Nephron (organoid): ENCODE measurements around the gene UNCX.

Source experiments
- H3K27ac Mint-ChIP-seq, 3 experiments: 2 replicates each; pipeline ENCODE4 v1.8.0; 2020; ENCODE audit warnings: mixed read lengths in 3 of 3, mild to moderate bottlenecking in 2 of 3, moderate library complexity in 1 of 3
- H3K27me3 Mint-ChIP-seq: 2 replicates; pipeline ENCODE4 v1.8.0; 2021; ENCODE audit warnings: low read depth, mild to moderate bottlenecking, moderate library complexity, mixed read lengths
- H3K36me3 Mint-ChIP-seq: 2 replicates; pipeline ENCODE4 v1.8.0; 2020; ENCODE audit warnings: low read depth, mixed read lengths
- H3K4me1 Mint-ChIP-seq: 2 replicates; pipeline ENCODE4 v1.8.0; 2020; ENCODE audit warnings: mixed read lengths
- H3K4me3 Mint-ChIP-seq, 3 experiments: 2 replicates each; pipeline ENCODE4 v1.8.0; 2020; ENCODE audit warnings: mild to moderate bottlenecking in 3 of 3, mixed read lengths in 3 of 3, moderate library complexity in 2 of 3
- H3K9me3 Mint-ChIP-seq: 2 replicates; pipeline ENCODE4 v1.8.0; 2020; ENCODE audit warnings: mixed read lengths
- CTCF ChIP-seq, 3 experiments: fragments of 200-600 bp; sonication (generic); IDR thresholded peaks; one replicate each; pipeline ENCODE4 v1.5.0; 2021; ENCODE audit warnings: antibody characterized with exemption in 3 of 3; ENCODE audit not compliant: unreplicated experiment in 3 of 3

Gene UNCX

DNA sequence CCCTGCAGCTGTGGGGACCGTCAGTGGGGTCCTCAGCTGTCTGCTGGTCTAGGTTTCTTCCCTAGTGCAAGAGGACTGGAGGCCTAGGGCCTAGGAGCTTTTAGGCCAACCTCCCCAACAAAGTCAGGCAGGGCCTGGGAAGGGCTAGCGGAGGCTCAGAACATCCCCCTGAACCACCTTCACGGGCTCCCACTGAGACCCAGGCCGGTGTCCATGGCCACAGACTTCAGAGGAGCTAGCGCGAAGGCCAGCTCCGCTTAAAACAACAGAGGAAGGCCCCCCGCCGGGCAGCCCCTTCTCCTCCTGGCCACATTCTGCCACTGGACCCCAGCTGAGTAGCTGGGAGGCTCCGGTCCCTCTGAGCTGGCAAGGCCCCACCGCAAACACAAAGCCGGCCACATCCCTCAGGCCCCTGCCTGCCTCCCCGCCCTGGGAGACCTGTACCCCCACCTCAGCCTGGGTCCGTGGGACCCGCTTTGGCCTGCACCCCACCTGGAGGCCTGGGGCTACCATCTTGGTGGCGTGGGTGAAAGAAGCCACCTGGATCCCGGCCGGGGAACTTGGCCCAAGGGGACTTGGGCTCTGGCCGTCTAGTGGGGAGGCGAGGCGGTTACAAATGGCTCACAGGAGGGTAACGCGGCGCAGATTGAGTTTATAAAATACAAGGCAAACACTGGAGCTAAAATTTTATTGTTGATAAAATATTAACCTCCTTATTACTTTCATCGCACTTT lies 5.4 kb upstream of the UNCX start:
- peaks cover 97% of the 10 kb centered on the region for H3K27me3 Mint-ChIP-seq
- no peaks in the 10 kb centered on the region for H3K36me3 Mint-ChIP-seq
- no peaks in the 10 kb centered on the region for H3K9me3 Mint-ChIP-seq
- peak overlapping the region in 1 of 3 experiments; percentile 29 for H3K4me3 Mint-ChIP-seq
- peak overlapping the region in 1 of 3 experiments; percentile 16 for H3K27ac Mint-ChIP-seq
- H3K4me1 Mint-ChIP-seq = peaks cover 13% of the 10 kb centered on the region
- TF ChIP-seq CTCF (IDR thresholded peaks at IDR 0.05; ENCODE audit: unreplicated experiment in 3 of 3) = no peak

DNA sequence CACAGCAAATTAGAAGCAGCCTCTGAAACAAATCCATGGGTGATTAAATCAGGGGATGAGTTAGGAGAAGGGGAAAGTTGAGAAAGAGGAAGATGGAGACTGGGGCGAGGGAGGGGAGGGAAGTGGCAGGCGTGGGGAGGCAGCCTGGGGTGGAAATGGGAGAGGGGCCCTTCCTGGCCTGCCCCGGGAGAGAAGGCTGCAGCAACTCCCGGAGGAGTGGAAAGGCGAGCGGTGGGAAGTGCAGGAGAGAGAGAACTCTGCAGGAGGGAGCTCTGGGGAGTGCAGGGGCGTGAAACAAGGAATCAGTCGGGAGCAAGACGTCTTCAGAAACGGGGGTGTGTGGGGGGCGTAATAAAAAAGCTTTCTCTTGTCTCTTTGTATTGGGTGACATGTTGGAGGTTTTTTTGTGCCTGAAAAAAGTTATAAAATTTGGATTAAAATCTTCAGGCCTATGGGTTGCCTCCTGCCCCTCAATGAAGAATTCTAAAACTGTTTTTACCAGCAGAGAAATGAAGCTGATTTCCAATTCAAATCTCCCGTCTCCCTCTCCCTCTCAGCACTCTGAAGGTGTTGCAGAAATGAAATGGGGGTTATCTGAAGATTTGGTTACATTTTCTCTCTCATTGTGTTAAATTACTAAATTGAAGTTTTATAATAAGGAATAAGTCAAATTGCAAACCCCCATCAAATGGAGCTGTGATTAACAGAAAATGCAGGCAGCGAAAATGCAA lies 4.7 kb upstream of the UNCX start:
- peak overlapping the region in 1 of 3 experiments; percentile 29 for H3K4me3 Mint-ChIP-seq
- peak overlapping the region in 1 of 3 experiments; percentile 16 for H3K27ac Mint-ChIP-seq
- no peaks in the 10 kb centered on the region for H3K36me3 Mint-ChIP-seq
- no peak for TF ChIP-seq CTCF (IDR thresholded peaks at IDR 0.05; ENCODE audit: unreplicated experiment in 3 of 3)
- H3K9me3 Mint-ChIP-seq = no peaks in the 10 kb centered on the region
- peaks cover 14% of the 10 kb centered on the region for H3K4me1 Mint-ChIP-seq
- peaks cover 95% of the 10 kb centered on the region for H3K27me3 Mint-ChIP-seq

GRCh38 chr7:1228545-1229201 lies 4.0 kb upstream of the UNCX start:
- Mint-ChIP-seq H3K9me3 (no peaks in the 10 kb centered on the region), H3K36me3 (no peaks in the 10 kb centered on the region), H3K27me3 (peaks cover 93% of the 10 kb centered on the region), H3K27ac (peak overlapping the region in 1 of 3 experiments; percentile 49), H3K4me3 (peak overlapping the region in 1 of 3 experiments; percentile 23), H3K4me1 (peaks cover 14% of the 10 kb centered on the region)
- no peak for TF ChIP-seq CTCF (IDR thresholded peaks at IDR 0.05; ENCODE audit: unreplicated experiment in 3 of 3)

- peaks cover 93% of the 10 kb centered on the region for H3K27me3 Mint-ChIP-seq
- TF ChIP-seq CTCF (IDR thresholded peaks at IDR 0.05; ENCODE audit: unreplicated experiment in 3 of 3) = no peak
- H3K4me1 Mint-ChIP-seq = peaks cover 14% of the 10 kb centered on the region
- H3K27ac Mint-ChIP-seq = no peak overlapping the region
- H3K36me3 Mint-ChIP-seq = no peaks in the 10 kb centered on the region
- H3K4me3 Mint-ChIP-seq = peak overlapping the region in 1 of 3 experiments; percentile 41
- H3K9me3 Mint-ChIP-seq = no peaks in the 10 kb centered on the region
Observed at GRCh38 chr7:1229202-1229947, 3.3 kb upstream of the UNCX start.

DNA sequence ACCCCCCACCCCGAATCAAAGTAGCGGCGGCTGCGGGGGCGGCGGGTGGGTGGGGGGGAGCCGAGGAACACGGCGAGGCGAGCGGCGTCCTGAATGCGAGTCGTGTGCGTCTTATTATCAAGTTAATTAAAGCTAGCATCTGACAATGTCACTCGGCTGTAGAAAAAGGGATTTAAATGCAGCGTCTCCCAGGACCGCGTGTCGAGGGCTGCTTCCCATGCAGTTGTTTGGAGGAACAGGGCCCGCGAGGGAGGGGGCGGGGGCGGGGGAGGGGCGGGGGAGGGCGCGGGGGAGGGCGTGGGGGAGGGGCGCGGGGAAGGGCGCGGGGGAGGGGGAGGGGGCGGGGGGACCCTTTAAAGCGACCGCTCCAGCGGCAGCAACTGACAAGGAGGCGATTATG lies 2.7 kb upstream of the UNCX start:
- TF ChIP-seq CTCF (IDR thresholded peaks at IDR 0.05; ENCODE audit: unreplicated experiment in 3 of 3) = no peak
- Mint-ChIP-seq H3K4me3 (peak overlapping the region in 1 of 3 experiments; percentile 37), H3K4me1 (peaks cover 14% of the 10 kb centered on the region), H3K9me3 (no peaks in the 10 kb centered on the region), H3K27me3 (peaks cover 93% of the 10 kb centered on the region), H3K27ac (no peak overlapping the region), H3K36me3 (no peaks in the 10 kb centered on the region)
